GM21737 (cell line): ENCODE data around the gene SEMA5B.

Source experiments
- ATAC-seq: cut with Tn5 transposase; IDR thresholded peaks from one replicate; pipeline ENCODE4 v1.9.1; 2021; ENCODE audit warnings: mild to moderate bottlenecking, moderate library complexity; ENCODE audit not compliant: unreplicated experiment

Gene SEMA5B

GRCh38 chr3:123025642-123026521 lies 1.7 kb downstream of the SEMA5B start:
- ATAC-seq = no peak

GRCh38 chr3:123024056-123024455 lies 3.5 kb downstream of the SEMA5B start:
- ATAC-seq = no peak

DNA sequence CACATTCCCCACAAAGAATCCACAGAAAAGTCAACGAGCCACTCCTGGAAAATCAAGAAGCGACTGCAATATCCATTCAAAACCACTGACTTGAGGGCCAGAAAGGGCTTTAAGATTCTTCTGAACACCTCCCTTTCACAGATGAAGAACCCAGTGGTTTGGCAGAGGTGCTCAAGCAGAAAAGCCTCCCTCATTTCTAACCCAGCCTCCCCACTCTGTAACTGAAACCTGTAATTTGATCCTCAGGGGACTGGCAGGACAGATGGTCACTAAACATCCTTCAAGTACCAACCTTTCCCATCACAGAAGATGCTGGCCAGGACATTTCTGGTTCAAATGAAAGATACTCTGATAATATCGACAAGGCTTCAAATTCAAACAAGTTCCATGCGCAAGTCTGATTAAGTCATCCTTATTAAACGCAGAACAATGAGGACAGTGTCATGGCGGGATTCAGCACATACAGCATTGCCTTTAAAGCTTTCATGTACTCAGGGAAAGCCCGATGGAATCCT lies 5.5 kb downstream of the SEMA5B start:
- ATAC-seq = no peak

GRCh38 chr3:123021388-123021787 lies 6.2 kb downstream of the SEMA5B start:
- ATAC-seq = no peak

GRCh38 chr3:123020709-123021108 lies 6.9 kb downstream of the SEMA5B start:
- no peak for ATAC-seq

DNA sequence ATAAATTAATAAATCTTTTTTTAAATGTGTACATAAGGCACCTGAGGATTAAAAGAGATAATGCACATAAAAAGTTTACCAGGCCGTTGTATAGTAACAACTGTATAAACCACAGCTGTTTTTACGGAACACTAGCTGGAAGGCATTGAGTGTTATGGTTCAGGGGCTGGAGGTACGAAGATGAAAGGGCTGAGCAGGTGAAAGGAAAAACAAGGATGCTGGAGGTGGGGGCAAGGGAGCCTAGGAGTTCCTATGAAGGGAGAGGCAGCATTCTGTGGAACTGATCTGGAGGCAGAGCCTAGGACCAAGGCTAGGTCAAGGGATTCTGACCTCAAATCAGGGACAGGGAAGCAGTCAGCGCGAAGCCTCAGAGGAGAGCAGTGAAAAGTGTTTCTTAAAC lies 8.0 kb downstream of the SEMA5B start:
- ATAC-seq = no peak

- no peak for ATAC-seq
Measured at GRCh38 chr3:123019161-123019560, 8.4 kb downstream of the SEMA5B start.

GRCh38 chr3:123018683-123019082 lies 8.9 kb downstream of the SEMA5B start:
- ATAC-seq = no peak

- ATAC-seq = no peak
Measured at GRCh38 chr3:123015596-123015995, 12.0 kb downstream of the SEMA5B start.

DNA sequence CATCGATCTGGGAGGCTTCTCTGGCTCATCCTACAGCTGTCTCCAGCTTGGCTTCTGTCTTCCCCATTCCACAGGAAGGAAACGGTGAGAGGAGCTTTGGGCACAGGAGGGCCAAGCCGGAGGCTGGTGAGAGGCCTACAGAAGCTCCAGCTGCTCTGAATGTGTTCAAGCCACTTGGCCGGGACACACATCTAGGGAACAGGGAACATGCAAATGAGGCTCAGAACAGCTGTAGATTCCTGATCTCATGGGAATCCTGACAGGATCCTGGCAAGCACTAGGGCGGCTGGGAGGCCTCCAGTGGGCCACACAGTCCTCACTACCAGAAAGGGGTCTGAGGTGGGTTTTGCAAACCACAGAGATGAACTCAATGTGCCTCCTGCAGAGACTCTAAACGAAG lies 13.7 kb downstream of the SEMA5B start:
- no peak for ATAC-seq

DNA sequence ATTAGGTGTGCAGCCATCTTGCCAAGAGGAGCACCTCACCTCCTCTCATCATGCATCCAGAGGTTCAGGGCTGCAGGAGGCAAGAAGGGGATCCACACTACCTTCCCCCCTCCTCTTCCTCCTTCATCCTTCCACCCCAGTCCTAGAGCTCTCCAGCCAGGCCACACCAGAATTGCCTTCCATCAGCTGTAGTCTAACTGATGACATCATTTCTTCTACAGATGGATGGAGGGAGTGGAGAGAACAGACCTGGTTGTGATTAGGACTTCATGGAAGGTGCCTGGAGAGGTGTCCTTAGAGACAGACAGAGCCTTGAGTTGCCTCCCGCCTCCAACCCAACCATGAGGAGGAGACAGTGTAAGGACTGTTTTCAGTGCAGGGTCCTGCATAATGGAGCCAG lies 14.9 kb downstream of the SEMA5B start:
- ATAC-seq = no peak

DNA sequence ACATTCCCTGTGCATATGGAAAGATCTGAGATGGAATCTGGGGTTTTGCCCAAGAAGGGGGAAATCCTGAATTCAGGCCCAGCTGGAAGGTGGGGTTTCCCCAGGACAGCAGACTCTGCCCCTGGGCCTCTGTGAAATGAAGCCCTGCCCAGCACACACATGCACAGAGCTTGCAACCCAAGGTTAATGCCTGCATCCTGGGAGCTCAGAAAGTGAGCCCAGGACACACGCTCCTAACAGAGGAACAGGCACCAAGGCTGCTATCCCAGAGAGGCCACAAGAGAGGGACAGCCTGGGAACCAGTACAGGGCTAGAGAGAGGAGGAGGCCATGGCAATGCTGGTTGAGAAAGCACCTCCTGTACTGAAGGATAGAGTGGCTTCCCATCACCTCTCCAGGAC lies 16.1 kb downstream of the SEMA5B start:
- no peak for ATAC-seq

DNA sequence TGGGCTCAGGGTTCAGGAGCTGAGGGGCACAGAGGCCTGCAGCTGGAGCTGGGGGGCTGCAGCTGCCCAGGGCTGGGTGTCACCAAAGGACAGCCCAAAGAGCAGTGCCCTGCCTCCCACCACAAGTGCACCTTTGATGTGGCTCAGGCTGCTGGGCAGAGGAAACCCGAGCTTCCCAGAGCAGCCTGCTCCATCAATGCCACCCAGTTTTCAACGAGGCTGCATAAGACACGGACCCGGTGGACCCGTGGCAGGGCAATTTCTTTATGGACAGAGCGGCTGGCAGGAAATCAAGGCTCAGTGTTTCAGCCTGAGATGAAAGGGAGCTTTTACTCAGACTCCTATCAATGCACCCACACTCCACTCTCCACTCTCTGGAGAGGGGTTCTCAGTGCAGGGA lies 18.7 kb downstream of the SEMA5B start:
- no peak for ATAC-seq

DNA sequence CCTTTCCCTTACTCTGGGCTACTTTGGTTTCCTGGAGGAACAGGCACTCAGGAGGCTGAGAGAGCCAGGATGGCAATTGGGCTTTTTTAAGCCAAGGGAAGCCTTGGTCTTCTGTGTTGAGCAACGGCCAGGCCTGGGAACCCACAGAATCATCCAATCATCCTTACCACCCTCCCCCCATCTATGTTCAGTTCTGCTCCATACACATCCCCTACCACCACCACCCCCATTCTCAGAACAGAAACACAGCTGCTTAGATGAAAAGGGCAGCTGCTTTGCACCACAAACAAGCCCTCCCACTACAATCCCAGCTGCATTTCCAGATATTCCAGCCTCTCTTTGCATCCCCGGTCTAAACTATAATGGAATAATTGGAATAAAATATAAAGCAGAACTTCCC lies 21.0 kb downstream of the SEMA5B start:
- ATAC-seq = no peak

DNA sequence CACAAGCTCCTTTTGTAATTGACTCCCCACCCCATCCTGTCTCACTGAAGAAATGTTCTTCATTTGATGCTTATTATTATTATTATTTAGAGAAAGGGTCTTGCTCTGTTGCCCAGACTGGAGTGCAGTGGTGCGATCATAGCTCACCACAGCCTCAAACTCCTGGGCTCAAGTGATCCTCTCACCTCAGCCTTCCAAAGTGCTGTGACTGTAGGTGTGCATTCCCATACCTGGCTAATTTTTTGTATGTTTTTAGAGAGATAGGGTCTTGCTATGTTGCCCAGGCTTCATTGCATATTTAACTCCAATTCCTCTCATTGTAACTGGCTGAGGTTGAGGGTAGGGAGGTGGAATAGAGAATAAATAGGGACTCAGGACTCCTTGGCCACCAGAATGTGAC lies 22.3 kb downstream of the SEMA5B start:
- ATAC-seq = no peak

DNA sequence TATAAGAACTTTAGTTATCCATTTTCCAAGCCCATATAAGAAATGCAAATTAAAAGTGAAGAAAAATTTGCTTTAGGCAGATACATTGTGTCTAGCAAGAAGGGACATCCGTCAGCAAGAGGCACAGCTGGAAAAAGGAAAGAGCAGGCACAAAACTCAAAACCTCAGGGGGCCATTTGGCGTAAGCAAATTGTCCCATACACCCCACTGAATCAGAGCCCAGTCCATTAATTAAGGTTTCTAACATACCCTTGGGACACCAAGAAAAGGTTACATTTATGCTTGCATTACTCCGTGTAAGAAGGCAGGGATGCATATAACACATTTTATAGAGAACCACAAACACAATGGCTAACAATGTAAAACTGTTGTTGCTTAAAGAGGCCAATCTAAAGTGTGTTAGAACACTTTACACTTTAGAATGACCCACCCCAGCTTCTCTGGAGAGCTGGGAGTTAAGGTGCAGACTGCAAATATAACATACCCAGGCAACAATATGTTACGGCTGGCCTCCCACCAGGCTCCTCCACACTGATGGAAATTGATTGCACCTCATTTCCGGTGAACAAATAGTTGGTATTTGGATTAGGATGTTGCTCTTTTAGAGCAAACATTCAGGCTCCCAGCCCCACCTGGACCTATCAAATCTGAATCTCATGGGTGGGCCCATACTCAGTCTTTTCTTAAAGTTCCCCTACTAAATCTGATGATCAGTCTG lies 23.2 kb downstream of the SEMA5B start:
- ATAC-seq = no peak

GRCh38 chr3:123002749-123003497 lies 24.6 kb downstream of the SEMA5B start:
- ATAC-seq = no peak

DNA sequence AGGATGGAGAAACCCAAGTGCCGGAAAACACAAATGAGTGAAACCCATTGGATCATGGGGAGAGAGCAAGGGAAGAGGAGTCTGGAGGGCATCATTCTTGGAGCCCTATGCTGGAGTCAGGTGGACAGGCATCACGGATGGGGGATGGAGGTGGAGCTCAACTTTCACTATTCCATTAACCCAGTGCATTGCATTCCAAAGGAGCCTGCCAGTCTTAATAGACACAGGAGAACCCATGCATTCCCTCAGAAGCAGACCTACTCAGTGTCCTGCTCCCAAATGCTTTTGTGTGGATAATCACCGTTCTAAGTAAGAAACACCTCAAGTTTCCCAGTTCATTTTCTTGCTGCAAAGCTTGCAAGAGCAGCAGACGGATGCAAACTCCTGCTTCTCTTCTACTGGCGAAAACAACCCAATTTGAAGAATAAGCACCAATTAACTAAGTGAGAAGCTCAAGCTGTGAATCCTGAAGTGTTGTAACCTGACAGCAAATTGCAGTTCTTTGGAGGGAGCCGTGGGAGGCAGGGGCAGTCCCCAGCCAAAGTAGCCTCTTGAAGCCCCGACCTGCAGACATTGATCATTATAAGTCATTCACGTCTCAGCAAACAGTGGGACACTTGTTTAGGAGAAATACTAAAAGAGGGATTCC lies 25.3 kb downstream of the SEMA5B start:
- no peak for ATAC-seq

DNA sequence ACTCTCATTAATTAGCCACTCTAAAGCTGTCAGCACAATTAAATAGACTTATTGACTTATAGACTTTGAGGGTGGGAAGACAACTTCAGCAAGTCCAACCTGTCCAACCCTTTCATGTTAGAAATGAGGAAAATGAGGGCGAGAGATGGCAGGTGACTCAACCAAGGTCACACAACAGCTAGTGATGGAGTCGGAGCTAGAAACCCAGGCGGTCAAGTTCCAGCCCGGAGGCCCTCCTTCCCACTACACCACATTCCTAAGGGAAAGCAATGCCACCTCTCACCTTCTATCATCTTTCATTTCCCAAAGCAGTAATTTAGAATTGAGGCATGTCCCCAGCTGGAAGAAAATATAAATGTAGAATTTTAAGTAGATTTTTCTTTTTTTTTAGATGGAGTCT lies 28.7 kb downstream of the SEMA5B start:
- no peak for ATAC-seq

DNA sequence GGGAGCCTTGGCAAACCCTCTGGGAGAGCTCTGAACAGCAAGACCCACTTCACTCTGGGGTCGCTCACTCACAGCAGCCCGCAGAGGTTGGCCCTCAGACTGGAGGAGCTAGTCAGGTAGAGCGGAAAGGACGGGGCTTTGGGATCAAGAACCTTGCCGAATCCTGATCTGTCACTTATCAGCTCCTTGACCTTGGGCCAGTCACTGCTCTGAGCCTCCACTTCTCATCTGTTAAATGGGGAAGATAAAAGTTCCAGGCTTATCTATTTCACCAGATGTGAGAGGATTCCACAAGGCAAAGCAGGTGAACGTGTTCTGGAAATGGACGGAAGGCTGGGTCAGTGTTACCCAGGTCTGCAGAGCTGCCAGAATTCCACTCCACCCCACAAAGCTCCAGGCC lies 29.4 kb downstream of the SEMA5B start:
- ATAC-seq = no peak

DNA sequence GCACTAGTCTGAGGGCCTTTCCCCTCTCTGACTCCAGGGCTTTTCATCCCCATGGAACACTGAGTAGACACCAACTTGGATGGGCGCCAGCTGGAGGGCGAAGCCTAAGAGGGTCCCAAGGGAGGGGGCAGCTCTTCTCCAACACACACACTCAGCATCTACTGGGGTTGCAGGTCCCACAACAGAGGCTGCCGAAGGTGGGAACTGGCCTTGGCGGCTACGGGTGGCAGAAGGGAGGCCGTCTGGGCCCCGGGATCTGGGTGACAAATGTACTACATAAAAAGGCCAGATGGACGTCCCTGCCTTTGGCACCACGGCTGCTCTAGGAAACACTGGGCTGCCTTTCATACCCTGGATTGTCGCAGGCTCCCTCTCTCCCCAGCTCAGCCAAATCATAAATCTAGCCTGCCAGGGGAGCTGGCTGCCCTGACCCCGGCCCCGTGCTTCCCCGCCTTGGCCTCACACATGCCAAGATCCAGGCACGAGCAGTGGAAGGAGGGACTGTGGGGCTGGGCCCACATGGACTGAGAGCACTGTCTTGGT lies 31.5 kb downstream of the SEMA5B start:
- no peak for ATAC-seq
